Muscle of leg (tissue), 11 donors: Measurements from ENCODE around the gene PHKG2. TPM values are rescaled to one million over a fixed set of nuclear protein-coding genes. Genes with fewer than 3 reads are reported as not detected.

Experiments used
- DNase-seq: peaks from one replicate; pipeline ENCODE4 v3.0.0; 2013
- H3K27ac ChIP-seq: one replicate; pipeline ENCODE4 v1.5.1; 2013; ENCODE audit warnings: mild to moderate bottlenecking, low read length, control low read depth
- H3K27me3 ChIP-seq: one replicate; pipeline ENCODE4 v1.6.1; 2013; ENCODE audit warnings: low read length; ENCODE audit not compliant: control insufficient read depth, insufficient read depth
- H3K36me3 ChIP-seq: one replicate; pipeline ENCODE4 v1.6.1; 2013; ENCODE audit warnings: low read length; ENCODE audit not compliant: control insufficient read depth, insufficient read depth
- H3K4me1 ChIP-seq: one replicate; pipeline ENCODE4 v1.6.1; 2013; ENCODE audit warnings: low read length; ENCODE audit not compliant: control insufficient read depth, insufficient read depth
- H3K4me3 ChIP-seq: one replicate; pipeline ENCODE4 v1.5.1; 2013; ENCODE audit warnings: low read length, control low read depth
- H3K9me3 ChIP-seq: replicated peaks from 2 replicates; pipeline ENCODE4 v1.6.1; 2013; ENCODE audit warnings: low read depth, low read length; ENCODE audit not compliant: control insufficient read depth
- WGBS: methylation state at CpG from one replicate; pipeline ENCODE4 v1.1.5; 2013; ENCODE audit warnings: missing lambda C conversion rate; ENCODE audit not compliant: insufficient coverage; 5-methylcytosine and 5-hydroxymethylcytosine counted together
- polyA plus RNA-seq, 8 donors: library from polyadenylated mRNA; unstranded; fragments of 120-200 nt; gene quantifications; one replicate each; pipeline versions ENCODE4 v1.2.1 to v1.2.3, GENCODE V29; 2013; ENCODE audit warnings: inconsistent platforms in 1 of 8, low replicate concordance in 1 of 8; ENCODE audit not compliant: insufficient read length in 8 of 8, insufficient read depth in 1 of 8
- total RNA-seq: library from RNA; stranded (reverse); fragments of 120-200 nt; gene quantifications from one replicate; pipeline ENCODE4 v1.2.4, GENCODE V29; 2013

Gene PHKG2
- total and polyA plus RNA-seq, 9 donors: 10.5 to 14.5 (median 13.1) TPM

- Histone ChIP-seq H3K36me3 (peaks cover 80% of the 10 kb centered on the region), H3K9me3 (no peaks in the 10 kb centered on the region), H3K27me3 (no peaks in the 10 kb centered on the region), H3K4me3 (no peak overlapping the region), H3K27ac (no peak overlapping the region), H3K4me1 (no peaks in the 10 kb centered on the region)
- no peak for DNase-seq
- no CpG with 5 or more reads among the region's 4 CpGs for WGBS
Measured at GRCh38 chr16:30710971-30711370, 37.3 kb upstream of the PHKG2 start.

DNA sequence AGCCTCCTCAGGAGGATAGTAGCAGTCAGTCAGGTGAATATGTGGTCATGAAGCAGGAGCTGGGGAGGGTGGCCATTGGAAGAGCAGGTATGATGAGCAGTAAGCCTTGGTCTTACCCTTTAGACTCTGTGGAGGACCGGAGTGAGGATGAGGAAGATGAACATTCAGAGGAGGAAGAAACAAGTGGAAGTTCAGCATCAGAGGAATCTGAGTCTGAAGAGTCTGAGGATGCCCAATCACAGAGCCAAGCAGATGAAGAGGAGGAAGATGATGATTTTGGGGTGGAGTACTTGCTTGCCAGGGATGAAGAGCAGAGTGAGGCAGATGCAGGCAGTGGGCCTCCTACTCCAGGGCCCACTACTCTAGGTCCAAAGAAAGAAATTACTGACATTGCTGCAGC, 36.5 kb upstream of the PHKG2 start:
- H3K4me3 ChIP-seq: no peak overlapping the region

DNA sequence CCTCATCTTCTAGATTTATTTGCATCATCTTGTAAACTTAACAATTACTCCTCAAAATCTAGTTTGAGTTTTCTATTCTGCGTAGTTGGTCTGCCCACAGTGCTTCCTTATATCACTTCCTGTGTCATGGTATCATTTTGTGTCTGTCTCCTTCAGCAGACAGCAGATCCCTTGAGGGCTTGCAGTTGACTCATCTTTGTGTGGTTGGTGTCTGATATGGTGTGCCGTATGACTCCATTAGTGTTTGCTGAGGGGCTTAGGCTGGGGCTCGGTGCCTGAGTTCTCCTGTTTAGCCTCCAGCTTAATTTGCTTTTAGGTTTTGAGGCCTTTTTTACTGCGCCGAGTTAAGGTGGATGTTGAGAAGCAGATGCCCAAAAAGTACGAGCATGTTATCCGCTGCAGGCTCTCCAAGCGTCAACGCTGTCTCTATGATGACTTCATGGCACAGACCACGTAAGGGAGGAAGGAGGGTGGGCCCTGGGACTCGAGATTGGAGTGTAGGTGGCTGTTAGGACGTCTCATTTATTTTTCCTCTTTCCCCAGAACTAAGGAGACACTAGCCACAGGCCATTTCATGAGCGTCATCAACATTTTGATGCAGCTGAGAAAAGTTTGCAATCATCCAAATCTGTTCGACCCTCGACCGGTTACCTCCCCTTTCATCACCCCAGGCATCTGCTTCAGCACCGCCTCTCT, 32.3 kb upstream of the PHKG2 start:
- peaks cover 80% of the 10 kb centered on the region for H3K36me3 ChIP-seq
- DNase-seq: peak; percentile 22
- H3K27me3 ChIP-seq: no peaks in the 10 kb centered on the region
- WGBS: 85% methylated on average over 8 of the region's 17 CpGs
- no peaks in the 10 kb centered on the region for H3K9me3 ChIP-seq
- no peak overlapping the region for H3K27ac ChIP-seq
- no peak overlapping the region for H3K4me3 ChIP-seq
- no peaks in the 10 kb centered on the region for H3K4me1 ChIP-seq

More for the DNA sequence above, 36.5 kb upstream of the PHKG2 start:
- H3K4me1 ChIP-seq: no peaks in the 10 kb centered on the region
- H3K9me3 ChIP-seq: no peaks in the 10 kb centered on the region
- H3K27me3 ChIP-seq: no peaks in the 10 kb centered on the region
- DNase-seq: no peak
- peaks cover 82% of the 10 kb centered on the region for H3K36me3 ChIP-seq
- H3K27ac ChIP-seq: no peak overlapping the region
- WGBS: 83% methylated on average over 1 of the region's 1 CpG

GRCh38 chr16:30720086-30720485, 28.1 kb upstream of the PHKG2 start:
- DNase-seq: no peak
- 95% methylated on average over 10 of the region's 11 CpGs for WGBS
- Histone ChIP-seq H3K4me3 (no peak overlapping the region), H3K4me1 (no peaks in the 10 kb centered on the region), H3K36me3 (peaks cover 89% of the 10 kb centered on the region), H3K9me3 (no peaks in the 10 kb centered on the region), H3K27ac (no peak overlapping the region), H3K27me3 (no peaks in the 10 kb centered on the region)

DNA sequence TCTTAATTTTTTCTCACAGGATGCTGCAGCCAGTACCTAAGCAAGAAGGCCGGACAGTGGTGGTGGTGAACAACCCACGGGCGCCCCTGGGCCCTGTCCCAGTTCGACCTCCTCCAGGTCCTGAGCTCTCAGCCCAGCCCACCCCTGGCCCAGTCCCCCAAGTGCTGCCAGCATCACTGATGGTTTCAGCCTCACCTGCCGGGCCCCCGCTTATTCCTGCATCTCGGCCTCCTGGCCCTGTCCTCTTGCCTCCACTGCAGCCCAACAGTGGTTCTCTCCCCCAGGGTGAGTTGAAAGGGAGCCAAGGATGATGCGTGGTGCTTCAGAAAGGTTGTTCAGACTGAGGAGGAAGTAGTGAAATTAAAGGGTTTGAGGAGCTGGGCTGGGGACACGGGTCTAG, 27.5 kb upstream of the PHKG2 start:
- H3K4me1 ChIP-seq: no peaks in the 10 kb centered on the region
- H3K27me3 ChIP-seq: no peaks in the 10 kb centered on the region
- no peaks in the 10 kb centered on the region for H3K9me3 ChIP-seq
- H3K27ac ChIP-seq: no peak overlapping the region
- H3K4me3 ChIP-seq: no peak overlapping the region
- 82% methylated on average over 5 of the region's 9 CpGs for WGBS
- peaks cover 94% of the 10 kb centered on the region for H3K36me3 ChIP-seq
- no peak for DNase-seq

DNA sequence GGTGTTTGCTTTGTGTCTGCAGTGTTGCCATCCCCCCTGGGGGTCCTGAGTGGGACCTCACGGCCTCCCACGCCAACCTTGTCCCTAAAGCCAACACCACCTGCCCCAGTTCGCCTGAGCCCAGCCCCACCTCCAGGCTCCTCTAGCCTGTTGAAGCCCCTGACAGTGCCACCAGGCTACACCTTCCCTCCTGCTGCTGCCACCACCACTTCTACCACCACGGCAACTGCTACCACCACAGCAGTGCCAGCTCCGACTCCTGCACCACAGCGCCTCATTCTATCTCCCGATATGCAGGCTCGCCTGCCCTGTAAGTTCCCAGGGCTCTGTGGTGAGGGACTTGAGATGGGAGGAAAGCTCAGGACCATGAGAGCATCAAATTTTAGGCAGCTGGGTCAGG, 27.1 kb upstream of the PHKG2 start:
- WGBS: 100% methylated on average over 4 of the region's 8 CpGs
- no peaks in the 10 kb centered on the region for H3K4me1 ChIP-seq
- no peak for DNase-seq

DNA sequence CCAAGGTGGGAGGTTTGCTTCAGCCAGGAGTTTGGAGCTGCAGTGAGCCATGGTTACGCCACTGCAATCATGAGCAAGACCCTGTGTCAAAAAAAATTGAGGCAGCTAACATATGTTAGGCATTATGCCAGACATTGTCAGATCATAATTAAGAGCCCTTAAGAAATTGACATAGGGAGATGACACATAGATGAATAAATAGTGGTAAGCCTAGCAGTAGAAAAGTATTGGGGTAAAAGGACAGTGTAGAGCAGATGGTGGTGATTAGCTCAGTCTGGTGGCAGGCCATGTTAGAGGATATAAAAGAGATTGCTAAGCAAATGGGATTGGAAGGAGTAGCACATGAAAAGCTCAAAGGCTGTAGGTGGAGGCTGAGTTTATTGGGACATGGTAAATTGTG, 26.6 kb upstream of the PHKG2 start:
- no peaks in the 10 kb centered on the region for H3K9me3 ChIP-seq
- H3K27ac ChIP-seq: no peak overlapping the region
- H3K27me3 ChIP-seq: no peaks in the 10 kb centered on the region
- DNase-seq: no peak
- no peak overlapping the region for H3K4me3 ChIP-seq
- peaks cover 93% of the 10 kb centered on the region for H3K36me3 ChIP-seq
- no peaks in the 10 kb centered on the region for H3K4me1 ChIP-seq
- 100% methylated on average over 1 of the region's 1 CpG for WGBS

More for the DNA sequence above, 27.1 kb upstream of the PHKG2 start:
- H3K27me3 ChIP-seq: no peaks in the 10 kb centered on the region
- peaks cover 92% of the 10 kb centered on the region for H3K36me3 ChIP-seq
- H3K4me3 ChIP-seq: no peak overlapping the region
- H3K27ac ChIP-seq: no peak overlapping the region
- no peaks in the 10 kb centered on the region for H3K9me3 ChIP-seq

DNA sequence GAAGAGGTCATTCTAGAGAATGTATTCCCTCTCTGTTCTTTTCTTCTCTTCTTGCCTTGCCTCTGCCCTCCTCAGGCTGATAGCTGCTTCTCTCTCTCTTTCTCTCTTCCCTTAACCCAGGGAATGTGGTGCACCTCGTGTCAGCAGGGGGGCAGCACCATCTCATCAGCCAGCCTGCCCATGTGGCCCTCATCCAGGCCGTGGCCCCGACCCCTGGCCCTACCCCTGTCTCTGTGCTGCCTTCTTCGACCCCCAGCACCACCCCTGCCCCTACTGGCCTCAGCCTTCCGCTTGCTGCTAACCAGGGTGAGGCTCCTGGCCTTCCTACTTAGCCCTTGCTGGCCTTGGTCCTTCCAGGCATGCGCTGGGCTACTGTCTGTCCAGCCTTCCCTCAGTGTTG, 25.8 kb upstream of the PHKG2 start:
- Histone ChIP-seq H3K4me3 (no peak overlapping the region), H3K9me3 (no peaks in the 10 kb centered on the region), H3K4me1 (no peaks in the 10 kb centered on the region), H3K27me3 (no peaks in the 10 kb centered on the region), H3K27ac (no peak overlapping the region), H3K36me3 (peaks cover 89% of the 10 kb centered on the region)
- 85% methylated on average over 6 of the region's 6 CpGs for whole genome bisulfite sequencing
- no peak for DNase-seq

DNA sequence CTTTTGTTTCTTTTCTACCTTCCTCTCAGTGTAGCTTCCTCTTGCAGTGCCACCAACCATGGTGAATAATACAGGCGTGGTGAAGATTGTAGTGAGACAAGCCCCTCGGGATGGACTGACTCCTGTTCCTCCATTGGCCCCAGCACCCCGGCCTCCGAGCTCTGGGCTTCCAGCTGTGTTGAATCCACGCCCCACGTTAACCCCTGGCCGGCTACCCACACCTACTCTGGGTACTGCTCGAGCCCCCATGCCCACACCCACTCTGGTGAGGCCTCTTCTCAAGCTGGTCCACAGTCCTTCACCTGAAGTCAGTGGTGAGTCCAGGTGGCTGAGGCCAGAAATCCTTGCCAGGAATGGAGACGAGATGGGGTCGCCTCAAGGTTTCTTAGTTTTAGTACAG, 25.3 kb upstream of the PHKG2 start:
- H3K4me3 ChIP-seq: no peak overlapping the region
- WGBS: 80% methylated on average over 6 of the region's 10 CpGs
- H3K9me3 ChIP-seq: no peaks in the 10 kb centered on the region
- peaks cover 87% of the 10 kb centered on the region for H3K36me3 ChIP-seq
- no peak for DNase-seq
- no peaks in the 10 kb centered on the region for H3K4me1 ChIP-seq
- H3K27ac ChIP-seq: no peak overlapping the region
- no peaks in the 10 kb centered on the region for H3K27me3 ChIP-seq

- no peak overlapping the region for H3K4me3 ChIP-seq
- peaks cover 82% of the 10 kb centered on the region for H3K36me3 ChIP-seq
- no peaks in the 10 kb centered on the region for H3K9me3 ChIP-seq
- H3K27me3 ChIP-seq: no peaks in the 10 kb centered on the region
- WGBS: 93% methylated on average over 12 of the region's 12 CpGs
- DNase-seq: no peak
- no peak overlapping the region for H3K27ac ChIP-seq
- no peaks in the 10 kb centered on the region for H3K4me1 ChIP-seq
Measured at GRCh38 chr16:30723725-30724355, 24.4 kb upstream of the PHKG2 start.
